HG03095 (cell line): ENCODE data around the gene GEMIN5.

ENCODE experiments used
- ATAC-seq: cut with Tn5 transposase; IDR thresholded peaks from one replicate; pipeline ENCODE4 v1.9.1; 2021; ENCODE audit warnings: moderate library complexity; ENCODE audit not compliant: unreplicated experiment

GEMIN5 gene

GRCh38 chr5:154895606-154896561, 42.1 kb downstream of the GEMIN5 start:
- no peak for ATAC-seq

GRCh38 chr5:154893381-154893780, 44.6 kb downstream of the GEMIN5 start:
- ATAC-seq = no peak

GRCh38 chr5:154892369-154892771, 45.6 kb downstream of the GEMIN5 start:
- ATAC-seq = no peak

GRCh38 chr5:154885439-154885838, 52.6 kb downstream of the GEMIN5 start:
- ATAC-seq = no peak

- ATAC-seq = no peak
These were observed 53.6 kb downstream of the GEMIN5 start for GRCh38 chr5:154884424-154884823.

GRCh38 chr5:154881986-154882385, 56.0 kb downstream of the GEMIN5 start:
- ATAC-seq = no peak

- ATAC-seq = no peak
These were observed 59.2 kb downstream of the GEMIN5 start for GRCh38 chr5:154878642-154879335.

GRCh38 chr5:154873791-154874331, 64.2 kb downstream of the GEMIN5 start:
- ATAC-seq = no peak

GRCh38 chr5:154871734-154872133, 66.3 kb downstream of the GEMIN5 start:
- ATAC-seq = no peak

GRCh38 chr5:154868702-154869101, 69.3 kb downstream of the GEMIN5 start:
- ATAC-seq = no peak

GRCh38 chr5:154866841-154867240, 71.2 kb downstream of the GEMIN5 start:
- no peak for ATAC-seq

GRCh38 chr5:154865466-154866184, 72.4 kb downstream of the GEMIN5 start:
- no peak for ATAC-seq

- no peak for ATAC-seq
These were observed 74.5 kb downstream of the GEMIN5 start for GRCh38 chr5:154863291-154864080.

- no peak for ATAC-seq
These were observed 75.2 kb downstream of the GEMIN5 start for GRCh38 chr5:154862766-154863165.

- no peak for ATAC-seq
These were observed 76.1 kb downstream of the GEMIN5 start for GRCh38 chr5:154861946-154862345.

- ATAC-seq = no peak
These were observed 77.2 kb downstream of the GEMIN5 start for GRCh38 chr5:154860765-154861164.

GRCh38 chr5:154860123-154860522, 77.9 kb downstream of the GEMIN5 start:
- ATAC-seq = no peak

- ATAC-seq = peak; percentile 16
These were observed 78.8 kb downstream of the GEMIN5 start for GRCh38 chr5:154858972-154859871.

GRCh38 chr5:154858297-154858971, 79.6 kb downstream of the GEMIN5 start, which contains the start of gene CNOT8:
TSS of gene CNOT8 (plus strand) at chr5:154858627. CDS start at chr5:154863279, 4,652 bp downstream.
- peak; percentile 77 for ATAC-seq
